Astrocyte (in vitro differentiated cells and primary cell): Measurements from ENCODE around the gene IL21R.

Experiments
- EZH2 ChIP-seq: IDR thresholded peaks from 2 replicates; pipeline ENCODE4 v1.6.1; 2012; ENCODE audit warnings: mild to moderate bottlenecking, low read length, inconsistent platforms; ENCODE audit not compliant: insufficient read depth
- TF ChIP-seq, protein P1 (sequence below): IDR thresholded peaks from 2 replicates; pipeline ENCODE4 v1.5.1; 2011; ENCODE audit warnings: low read depth, mild to moderate bottlenecking, inconsistent platforms, low read length, moderate library complexity; ENCODE audit not compliant: insufficient read depth

DNA sequence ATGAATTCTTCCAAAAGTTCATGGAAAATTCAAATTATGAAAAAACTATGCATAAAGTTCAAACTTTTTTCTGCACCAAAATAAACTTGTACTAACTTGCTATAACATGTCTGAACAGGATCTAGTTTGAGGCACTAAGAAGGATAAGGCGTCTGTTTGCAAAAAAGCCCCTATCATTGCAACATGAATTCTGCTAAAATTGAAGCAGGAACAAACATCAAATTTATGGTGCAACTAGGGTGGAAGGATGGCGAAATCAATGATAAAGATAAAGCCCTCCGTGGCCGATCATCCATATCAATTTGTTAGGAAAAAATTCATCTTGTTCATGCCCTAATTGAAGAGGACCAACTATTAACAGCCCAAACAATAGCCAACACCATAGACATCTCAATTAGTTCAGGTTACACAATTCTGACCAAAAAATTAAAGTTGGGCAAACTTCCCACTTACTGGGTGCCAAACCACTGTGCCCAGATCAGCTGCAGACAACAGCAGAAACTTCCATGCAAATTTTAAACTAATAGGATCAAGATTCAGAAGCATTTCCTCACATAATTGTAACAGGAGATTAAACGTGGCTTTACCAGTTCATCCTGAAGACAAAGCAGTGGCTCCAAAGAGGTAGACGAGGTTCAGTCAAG lies 12.9 kb downstream of the IL21R start:
- no peak for TF ChIP-seq EZH2
- TF ChIP-seq, protein P1, sequence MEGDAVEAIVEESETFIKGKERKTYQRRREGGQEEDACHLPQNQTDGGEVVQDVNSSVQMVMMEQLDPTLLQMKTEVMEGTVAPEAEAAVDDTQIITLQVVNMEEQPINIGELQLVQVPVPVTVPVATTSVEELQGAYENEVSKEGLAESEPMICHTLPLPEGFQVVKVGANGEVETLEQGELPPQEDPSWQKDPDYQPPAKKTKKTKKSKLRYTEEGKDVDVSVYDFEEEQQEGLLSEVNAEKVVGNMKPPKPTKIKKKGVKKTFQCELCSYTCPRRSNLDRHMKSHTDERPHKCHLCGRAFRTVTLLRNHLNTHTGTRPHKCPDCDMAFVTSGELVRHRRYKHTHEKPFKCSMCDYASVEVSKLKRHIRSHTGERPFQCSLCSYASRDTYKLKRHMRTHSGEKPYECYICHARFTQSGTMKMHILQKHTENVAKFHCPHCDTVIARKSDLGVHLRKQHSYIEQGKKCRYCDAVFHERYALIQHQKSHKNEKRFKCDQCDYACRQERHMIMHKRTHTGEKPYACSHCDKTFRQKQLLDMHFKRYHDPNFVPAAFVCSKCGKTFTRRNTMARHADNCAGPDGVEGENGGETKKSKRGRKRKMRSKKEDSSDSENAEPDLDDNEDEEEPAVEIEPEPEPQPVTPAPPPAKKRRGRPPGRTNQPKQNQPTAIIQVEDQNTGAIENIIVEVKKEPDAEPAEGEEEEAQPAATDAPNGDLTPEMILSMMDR: no peak
